HG03159 (cell line): Measurements from ENCODE around the gene OR10C1.

Experiments used
- ATAC-seq: cut with Tn5 transposase; IDR thresholded peaks from one replicate; pipeline ENCODE4 v1.9.1; 2021; ENCODE audit warnings: mild to moderate bottlenecking, moderate library complexity; ENCODE audit not compliant: unreplicated experiment

Gene OR10C1

GRCh38 chr6:29474996-29475395, 35.9 kb downstream of the OR10C1 start:
- no peak for ATAC-seq

- no peak for ATAC-seq
Observed at GRCh38 chr6:29477923-29478450, 38.9 kb downstream of the OR10C1 start.

GRCh38 chr6:29478740-29479139, 39.6 kb downstream of the OR10C1 start:
- ATAC-seq = no peak

GRCh38 chr6:29479560-29479959, 40.5 kb downstream of the OR10C1 start:
- no peak for ATAC-seq

- ATAC-seq = no peak
Observed at GRCh38 chr6:29483186-29483585, 44.1 kb downstream of the OR10C1 start.

- no peak for ATAC-seq
Observed at GRCh38 chr6:29483735-29484134, 44.6 kb downstream of the OR10C1 start.

GRCh38 chr6:29486577-29486976, 47.5 kb downstream of the OR10C1 start:
- no peak for ATAC-seq

GRCh38 chr6:29487131-29487530, 48.0 kb downstream of the OR10C1 start:
- ATAC-seq = no peak

- no peak for ATAC-seq
Observed at GRCh38 chr6:29487660-29488059, 48.6 kb downstream of the OR10C1 start, which contains the start of gene MAS1L. Gene MAS1L (minus strand): TSS chr6:29487956. CDS start chr6:29487902, 54 bp downstream.

- no peak for ATAC-seq
Observed at GRCh38 chr6:29488874-29489273, 49.8 kb downstream of the OR10C1 start.

- no peak for ATAC-seq
Observed at GRCh38 chr6:29489286-29489685, 50.2 kb downstream of the OR10C1 start.

GRCh38 chr6:29490055-29490454, 50.9 kb downstream of the OR10C1 start:
- no peak for ATAC-seq

- no peak for ATAC-seq
Observed at GRCh38 chr6:29490552-29490951, 51.4 kb downstream of the OR10C1 start.
